GM18870 (cell line): ENCODE results near the gene SUSD3.
"Not testable (repeated sequence)": the region's sequence is repeated elsewhere in the genome, so short reads cannot be mapped to it uniquely, and the experiment has no call there.

Experiments
- ATAC-seq: cut with Tn5 transposase; IDR thresholded peaks from one replicate; pipeline ENCODE4 v1.9.1; 2021; ENCODE audit warnings: moderate library complexity; ENCODE audit not compliant: unreplicated experiment

SUSD3 gene

DNA sequence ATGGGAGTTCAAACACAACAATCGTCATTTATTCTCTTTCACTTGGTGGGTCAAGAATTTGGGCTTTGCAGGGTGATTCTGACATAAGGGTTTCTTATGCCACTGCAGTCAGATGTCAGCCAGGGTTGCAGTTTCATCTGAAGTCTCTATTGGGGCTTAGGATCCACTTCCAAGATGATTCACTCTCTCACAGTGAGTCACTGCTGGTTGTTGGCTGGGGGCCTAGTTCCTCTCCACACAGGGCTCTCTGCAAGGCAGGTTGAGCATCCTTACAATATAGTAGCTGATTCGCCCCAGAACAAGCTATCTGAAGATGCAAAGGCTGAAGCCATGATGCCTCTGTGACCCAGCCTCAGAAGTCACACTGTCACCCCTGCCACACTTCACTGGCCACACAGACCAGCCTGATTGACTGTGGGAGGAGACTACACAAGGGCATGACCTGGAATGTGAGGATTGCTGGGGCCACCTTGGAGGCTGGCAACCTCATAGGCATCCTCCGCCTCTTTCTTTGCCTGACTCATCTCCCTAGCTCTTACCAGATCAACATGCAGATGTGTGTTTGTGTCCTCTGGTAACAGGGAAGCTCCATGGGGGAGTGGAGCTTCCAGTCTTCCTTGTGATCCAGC is 33.1 kb downstream of the SUSD3 start:
- ATAC-seq: no peak

DNA sequence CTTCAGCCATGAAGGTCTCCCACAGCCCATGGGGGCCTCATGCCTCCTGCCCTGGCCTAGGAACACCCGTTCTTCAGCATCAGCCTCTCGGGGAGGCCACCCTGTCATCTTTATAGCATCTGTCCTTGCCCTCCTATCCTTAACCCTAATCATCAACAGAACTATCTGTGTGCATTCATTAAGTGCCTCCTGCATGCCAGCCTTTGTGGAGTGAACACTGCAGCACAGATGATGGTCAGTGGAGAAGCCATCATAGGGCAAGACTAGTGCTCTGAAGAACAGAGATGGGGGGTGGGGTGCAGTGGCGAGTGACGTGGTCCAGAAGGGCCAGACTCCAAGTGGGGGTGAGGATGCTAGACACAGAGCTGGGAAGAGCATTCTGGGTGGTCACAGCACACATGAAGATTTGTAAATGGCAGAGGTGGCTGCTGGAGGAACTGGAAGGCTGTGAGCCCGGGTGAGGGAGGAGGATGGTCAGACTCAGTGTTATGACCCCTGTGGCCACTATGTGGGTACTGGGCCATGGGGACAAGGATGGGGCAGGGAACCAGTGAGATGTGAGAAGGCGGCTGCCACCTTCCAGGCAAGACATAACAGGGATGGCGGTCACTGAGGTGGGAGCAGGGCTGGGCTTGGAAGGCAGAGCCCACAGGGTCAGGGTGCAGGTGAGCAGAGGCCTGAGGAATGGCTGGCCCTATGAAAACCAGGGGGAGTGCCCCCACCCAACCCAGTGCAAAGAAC is 33.9 kb downstream of the SUSD3 start:
- no peak for ATAC-seq

DNA sequence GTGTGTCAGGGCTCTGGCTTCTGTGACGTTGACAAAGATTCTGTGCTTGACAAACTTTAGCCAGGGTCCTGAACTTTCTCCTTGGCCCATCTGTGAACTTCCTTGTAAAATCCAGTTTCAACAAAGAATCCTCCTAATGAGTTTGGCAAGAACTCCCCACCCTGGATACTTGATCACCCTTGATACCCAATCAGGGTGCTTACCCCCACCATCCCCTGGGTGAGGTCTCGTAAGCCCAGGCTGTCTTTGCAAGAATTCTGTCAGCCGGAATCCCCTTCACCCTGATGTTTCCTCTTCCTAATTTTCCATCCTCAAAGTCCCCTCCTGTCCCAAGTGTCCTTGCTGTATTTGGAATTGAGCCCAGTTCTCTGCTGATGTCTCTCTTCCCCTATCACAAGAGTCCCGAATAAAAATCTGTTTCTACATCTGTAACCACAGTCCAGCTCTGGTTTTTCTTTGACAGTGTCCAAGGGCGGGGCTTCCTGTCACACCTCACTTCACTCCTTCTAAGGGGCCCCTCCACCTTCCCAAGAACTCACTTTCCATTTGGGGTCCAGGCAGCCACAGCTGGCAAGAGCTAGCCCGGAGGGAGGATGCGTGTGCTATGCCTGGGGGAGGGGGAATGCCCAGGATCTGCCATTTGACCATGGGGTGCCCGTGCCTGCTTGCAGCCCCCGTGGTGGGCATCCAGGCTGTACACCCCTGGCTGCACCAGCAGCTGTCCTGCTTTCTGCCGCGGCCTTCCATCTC is 34.8 kb downstream of the SUSD3 start:
- ATAC-seq: no peak

DNA sequence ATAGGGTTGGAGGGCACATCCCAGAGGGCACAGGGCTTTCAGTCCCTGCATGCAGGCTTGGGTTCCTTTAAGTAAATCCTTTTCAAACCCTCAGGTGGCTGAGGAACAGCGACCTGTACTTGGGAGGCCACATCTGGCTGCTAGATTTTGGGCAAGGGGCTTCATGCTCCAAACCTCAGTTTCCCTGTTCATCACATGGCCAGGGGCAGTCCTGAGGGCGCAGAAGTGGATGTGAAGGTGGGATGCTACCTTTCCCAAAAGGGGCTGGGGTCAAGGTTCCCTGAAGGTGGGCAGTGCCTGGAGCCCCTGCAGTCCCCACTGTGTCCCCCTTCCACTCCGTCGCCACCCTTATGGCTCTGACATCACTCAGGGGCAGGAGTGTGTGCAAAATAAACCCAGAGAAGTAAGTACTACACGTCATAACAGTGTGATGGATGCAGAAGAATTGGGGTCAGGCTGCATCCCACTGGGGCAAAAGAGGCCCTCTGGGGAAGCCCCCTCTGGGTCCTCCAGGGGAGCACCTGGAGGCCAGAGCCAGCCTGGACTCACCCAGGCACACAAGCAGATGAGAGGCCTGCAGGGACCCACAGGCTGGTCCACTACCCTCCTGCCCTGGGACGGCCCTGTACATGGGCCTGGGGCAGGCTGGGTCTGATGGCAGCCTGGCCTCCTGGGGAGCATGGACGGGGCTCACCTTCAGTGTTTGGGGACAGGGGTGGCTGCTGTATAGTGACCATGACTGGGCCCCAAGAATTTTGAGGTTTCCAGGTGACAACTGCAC is 35.6 kb downstream of the SUSD3 start:
- ATAC-seq: no peak

DNA sequence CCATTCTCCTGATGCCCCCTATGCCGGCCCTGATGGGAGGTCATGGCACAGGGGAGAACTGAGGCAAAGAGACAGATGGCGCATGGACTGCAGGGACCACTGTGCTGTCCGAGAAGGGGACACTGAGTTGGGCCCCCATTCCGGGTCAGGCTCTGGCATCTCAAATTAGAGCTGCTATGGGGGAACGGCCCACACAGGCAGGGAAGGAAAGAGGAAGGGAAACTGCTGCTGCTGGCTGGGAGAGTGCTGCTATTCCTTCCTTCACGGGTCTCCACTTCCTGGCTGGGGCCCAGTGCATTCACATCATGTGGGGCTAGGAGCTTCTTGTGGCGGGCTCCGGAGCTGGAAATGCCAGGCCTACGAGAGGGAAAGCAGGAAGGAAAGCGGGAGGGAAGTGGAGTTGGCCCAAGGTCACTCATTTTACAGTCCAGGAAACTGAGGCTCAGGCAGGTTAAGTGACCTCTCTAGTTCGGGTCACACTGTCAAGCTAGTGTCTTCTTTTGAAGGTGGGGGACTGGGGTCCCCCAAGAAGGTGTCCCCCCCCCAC is 36.2 kb downstream of the SUSD3 start:
- no peak for ATAC-seq

DNA sequence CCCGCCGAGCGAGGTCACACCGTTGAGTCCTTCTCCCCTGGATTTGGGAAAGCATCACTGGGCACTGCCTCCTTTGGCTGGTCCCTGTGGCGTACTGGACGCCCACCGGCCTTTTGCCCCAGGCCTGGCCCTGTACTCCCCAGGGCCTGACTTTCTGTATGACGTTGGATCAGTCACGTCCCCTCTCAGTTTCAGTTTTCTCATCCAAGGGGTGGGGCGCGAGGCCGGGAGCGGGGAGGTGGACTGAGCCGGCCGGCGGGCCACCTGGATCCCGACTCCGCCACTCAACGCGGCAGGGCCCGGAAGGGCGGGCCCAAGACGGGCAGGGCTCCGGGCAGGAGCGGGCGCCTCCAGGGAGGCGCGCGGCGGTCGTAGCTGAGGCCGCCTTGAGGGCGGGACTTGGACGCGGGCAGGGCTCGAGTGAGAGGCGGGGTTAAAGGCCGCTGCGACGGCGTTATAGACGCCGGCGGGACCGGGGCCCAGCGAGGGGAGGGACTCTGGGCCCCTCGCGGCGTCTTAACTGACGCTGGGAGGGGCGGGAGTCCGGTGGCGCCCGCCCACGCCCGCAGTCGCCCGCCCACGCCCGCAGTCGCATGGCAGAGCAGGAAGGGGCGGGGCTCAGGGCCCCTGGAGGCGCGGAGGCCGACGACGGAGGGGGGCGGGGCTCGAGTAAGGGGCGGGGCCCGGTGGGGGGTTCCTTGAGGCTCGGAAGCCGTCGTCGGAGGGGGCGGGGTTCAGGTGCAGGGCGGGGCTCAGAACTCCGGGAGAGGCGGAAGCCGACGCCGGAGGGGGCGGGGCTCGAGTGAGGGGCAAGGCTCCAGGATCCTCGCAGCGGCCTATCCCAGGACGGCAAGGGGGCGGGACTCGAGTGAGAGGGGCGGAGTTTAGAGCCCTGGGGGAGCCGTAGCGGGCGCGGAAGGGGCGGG is 37.0 kb downstream of the SUSD3 start:
- peak; percentile 36 for ATAC-seq

DNA sequence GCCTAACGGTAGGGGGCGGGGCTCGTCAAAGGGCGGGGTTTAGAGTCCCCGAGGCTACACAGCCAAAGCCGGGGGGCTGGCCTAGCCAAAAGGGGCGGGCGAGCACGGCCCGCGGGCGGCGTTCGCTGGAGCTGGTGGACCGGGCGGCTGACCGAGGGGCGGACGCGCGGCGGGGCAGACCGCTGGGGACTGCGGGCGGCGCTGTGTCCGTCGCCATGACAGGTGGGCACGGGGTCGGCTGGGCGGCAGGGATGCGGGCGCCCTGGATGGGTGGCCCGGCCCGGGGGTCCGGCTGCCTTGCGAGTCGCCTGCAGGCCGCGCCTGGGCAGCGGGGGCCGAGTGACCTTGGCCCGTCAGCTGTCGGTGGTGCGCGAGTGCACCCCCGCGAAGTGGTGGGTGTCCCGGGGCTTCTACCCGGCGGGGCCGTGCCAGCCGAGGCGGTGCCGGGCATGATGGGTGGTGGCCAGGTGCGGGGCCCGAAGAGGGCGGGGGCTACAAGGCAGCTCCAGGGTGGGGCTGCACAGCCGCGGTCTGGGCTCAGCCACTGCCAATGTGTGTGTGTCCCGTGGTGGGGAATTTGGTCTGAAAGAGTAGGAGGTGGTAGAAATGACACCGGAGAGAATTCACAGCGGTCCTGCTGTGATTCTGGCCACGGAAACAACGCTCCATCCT is 37.8 kb downstream of the SUSD3 start, which contains the start of gene CARD19:
Gene CARD19 (plus strand): TSS at position 87 of the 672 bp plus-strand sequence. CDS start 129 bp downstream, at position 216.
- ATAC-seq: peak; percentile 12

DNA sequence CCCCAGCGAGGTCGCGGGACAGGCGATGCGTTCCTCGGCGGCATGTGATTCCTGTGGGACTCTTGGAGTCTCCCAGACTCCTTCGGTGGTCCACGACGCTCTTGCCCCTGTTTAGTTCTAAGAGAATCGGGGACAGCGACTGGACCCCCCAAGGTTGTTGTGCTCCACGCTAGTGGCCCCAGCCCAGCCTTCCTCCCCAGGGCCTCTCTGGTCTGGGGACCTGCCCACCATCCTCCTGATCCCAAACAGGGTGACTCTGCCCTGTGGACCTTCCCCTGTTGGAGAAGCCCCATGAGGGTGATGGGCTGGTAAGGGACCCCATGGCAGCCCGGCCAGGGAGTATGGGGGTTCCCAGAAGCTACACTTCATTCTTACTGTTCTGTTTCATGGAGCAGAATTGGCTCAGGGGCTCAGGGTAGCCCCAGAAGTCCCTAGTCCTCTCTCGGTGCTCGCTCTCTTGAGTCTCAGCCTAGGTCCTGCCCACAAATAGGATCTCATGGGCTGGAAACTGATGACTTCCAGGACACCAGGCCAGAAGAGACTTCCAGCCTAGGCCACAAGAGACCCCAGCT is 38.4 kb downstream of the SUSD3 start:
- no peak for ATAC-seq

DNA sequence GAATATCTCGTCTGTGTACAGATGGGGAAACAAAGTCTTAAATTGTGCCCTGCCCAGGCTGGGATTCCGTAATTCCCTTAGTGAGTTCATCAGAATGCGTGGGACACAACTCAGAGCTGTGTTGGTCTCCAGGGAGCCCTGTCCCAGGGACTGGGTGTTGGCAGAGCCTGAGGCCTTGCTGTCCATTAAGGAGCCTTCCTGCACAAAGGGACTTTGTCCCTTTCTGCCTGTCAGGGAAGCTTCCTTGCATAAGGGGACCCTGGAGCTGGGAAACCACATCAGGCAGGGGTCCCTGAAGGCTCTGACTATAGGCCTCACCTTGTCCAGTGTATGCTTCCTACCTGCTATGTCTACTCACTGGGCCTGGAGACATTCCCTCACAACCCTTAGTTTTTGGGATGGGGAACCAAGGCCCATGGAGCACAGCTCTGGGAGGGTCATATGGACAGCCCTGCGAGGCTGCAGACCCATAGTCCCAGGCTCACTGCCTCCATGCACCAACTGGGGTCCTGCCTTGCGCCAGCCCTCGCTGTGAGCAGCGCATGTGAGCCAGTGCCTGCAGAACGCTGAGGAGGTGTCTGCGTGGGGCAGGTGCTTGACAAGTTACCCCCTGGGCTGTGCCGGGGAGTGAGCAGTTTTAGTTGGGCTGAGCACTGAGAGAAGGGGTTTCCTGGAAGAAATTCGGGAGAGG is 39.2 kb downstream of the SUSD3 start:
- no peak for ATAC-seq

DNA sequence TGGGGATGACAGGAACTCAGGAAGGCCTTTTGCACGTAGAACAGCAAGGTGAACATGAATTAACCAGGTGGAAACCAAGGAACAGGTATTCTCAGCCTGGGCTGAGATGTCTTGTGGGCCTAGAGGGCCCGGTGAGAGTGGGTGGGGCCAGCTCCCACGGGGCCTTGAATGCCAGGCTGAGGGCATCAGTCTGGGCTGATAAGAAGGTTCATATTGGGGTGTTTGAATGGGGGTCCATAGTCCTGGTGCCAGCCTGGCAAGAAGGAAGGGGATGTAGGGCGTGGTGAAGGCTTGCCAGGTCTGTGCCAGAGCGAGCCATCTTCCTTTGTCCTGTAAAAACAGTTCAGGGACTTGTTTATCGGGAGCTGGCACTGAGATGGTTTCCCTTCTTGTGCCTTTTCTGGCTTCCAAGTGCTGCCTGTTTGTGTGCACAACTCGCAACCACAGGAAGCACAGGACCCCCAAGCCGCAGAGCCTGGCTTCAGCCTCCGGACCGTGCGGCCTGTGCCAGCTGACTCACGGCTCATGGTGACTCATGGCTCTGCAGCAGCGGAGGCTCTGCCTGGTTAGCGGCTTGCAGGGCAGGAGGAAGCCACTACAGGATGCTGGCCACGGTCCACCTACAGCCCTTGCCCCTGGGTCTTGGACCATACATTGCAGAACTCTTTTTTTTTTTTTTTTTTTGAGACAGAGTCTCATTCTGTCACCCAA is 39.9 kb downstream of the SUSD3 start:
- no peak for ATAC-seq

DNA sequence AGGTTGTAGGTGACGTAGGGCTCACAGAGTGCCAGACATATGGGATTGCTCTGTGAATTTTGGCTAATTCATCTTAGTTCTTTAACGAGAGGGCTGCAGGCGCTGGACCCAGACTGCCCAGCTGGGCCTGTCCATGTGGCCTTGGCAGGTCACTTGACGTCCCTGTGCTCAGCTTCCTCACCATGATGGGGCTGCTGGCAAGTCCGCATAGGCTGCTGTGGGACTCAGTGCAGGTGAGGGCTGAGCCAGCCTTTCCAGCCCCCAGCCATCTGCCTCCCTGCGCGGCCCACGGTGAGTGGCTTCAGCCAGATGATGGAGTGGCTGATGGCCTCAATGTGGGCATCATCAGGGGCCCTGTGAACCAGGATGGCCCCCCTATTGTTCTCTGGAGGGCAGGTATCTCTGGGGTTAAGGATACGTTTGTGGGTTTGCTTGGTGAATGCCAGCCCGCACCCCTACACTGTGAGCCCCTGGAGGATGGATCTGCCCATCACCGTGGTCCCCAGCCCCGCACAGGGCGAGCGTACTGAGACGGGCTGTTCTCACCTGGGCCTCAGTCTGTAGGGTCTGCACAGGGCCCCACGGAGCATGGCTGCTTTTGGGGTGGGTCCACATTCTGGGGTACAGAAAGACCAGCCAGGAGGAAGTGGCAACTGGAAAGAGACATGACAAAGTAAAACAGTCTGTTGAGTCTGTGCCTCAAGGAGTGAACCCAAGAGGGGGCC is 41.2 kb downstream of the SUSD3 start:
- ATAC-seq: no peak

DNA sequence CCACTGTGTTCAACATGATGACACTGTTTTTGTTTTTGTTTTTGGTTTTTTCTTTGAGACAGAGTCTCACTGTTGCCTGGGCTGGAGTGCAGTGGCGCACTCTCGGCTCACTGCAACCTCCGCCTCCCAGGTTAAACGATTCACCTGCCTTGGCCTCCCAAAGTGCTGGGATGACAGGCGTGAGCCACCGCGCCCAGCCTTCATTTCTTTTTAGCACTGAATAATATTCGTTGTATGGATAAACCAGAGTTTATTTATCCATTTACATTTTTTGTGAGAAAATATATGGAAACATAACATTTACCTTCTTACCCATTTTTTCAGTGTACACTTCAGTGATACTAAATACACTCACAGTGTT is 41.8 kb downstream of the SUSD3 start:
- ATAC-seq: no peak

DNA sequence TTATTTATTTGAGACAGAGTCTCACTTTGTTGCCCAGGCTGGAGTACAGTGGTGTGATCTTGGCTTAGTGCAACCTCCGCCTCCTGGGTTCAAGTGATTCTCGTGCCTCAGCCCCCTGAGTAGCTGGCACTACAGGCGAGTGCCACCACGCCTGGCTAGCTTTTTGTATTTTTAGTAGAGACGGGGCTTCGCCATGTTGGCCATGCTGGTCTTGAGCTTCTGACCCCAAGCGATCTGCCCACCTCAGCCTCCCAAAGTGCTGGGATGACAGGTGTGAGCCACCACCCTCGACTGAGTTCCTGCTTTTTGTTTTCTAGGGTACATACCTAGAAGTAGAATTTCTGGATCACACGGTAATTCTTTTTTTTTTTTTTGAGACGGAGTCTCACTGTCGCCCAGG is 42.6 kb downstream of the SUSD3 start:
- not testable (repeated sequence) for ATAC-seq

DNA sequence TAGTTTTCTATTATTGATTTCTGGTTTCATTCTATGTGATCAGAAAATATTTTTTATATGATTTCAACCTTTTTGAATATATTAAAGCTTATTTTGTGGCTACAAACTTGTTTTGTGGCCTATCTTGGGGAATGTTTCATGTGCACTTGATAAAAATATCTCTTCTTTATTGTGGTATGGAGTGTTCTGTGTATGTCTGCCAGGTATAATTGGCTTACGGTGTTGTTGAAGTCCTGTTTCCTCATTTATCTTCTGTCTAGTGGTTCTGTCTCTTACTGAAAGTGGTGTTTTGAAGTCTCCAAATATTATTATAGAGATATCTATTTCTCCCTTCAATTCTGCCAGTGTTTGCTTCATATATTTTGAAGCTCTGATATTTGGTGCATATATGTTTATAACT is 47.1 kb downstream of the SUSD3 start:
- no peak for ATAC-seq

DNA sequence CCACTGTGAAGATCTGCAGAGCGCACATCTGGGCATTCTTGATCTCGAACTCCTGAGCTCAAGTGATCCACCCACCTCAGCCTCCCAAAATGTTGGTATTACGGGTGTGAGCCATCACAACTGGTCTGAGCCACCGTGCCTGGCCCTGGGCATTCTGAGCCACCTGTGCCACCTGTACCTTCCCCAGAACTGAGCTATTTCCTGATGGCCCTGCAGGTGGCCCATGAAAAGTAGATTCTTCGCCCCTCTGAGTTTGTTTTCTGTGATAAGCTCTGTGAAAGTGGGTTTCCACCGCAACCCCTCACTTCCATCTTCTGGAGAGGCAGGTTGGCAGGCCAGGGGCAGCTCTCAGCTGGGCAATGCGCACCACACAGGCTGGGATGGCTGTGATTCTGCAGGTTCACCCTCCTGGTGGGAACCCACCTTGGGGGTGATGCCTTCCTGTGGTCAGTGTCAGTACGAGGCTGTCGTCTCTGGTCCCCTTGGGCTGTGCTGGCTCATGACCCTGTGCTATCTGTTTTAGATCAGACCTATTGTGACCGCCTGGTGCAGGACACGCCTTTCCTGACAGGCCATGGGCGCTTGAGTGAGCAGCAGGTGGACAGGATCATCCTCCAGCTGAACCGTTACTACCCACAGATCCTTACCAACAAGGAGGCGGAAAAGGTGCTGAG is 48.8 kb downstream of the SUSD3 start:
- no peak for ATAC-seq

DNA sequence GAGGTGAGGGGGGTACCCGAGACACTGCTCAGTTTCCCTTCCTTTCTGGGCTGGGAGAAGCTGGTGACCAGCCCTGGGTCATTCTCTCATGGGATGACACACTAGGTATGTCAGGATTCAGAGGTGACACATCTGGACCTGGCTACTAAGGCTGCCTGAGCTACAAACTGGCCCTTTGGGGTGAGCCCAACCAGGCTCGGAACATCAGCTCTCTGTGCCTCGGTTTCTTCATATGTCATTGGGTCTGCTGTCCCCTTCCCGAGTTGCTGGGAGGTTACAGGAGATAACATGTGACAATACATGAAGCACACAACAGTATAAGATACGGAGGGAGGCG is 49.3 kb downstream of the SUSD3 start:
- ATAC-seq: no peak
